Right atrium auricular region (tissue), 2 donors: ENCODE results near the gene RDH5. TPM values are rescaled to one million over a fixed set of nuclear protein-coding genes. Genes with fewer than 3 reads are reported as not detected.

Source experiments
- DNase-seq: peaks from one replicate; pipeline ENCODE4 v3.0.0-alpha.2; 2019; ENCODE audit warnings: low spot score
- H3K27ac ChIP-seq, 2 donors: fragments of 200-600 bp; sonication (generic); 1 replicate in 1 of 2; 2 replicates in 1 of 2; pipeline ENCODE4 v1.5.1; 2016 to 2019
- H3K27me3 ChIP-seq, 2 donors: fragments of 200-600 bp; sonication (generic); one replicate each; pipeline versions ENCODE4 v1.5.1 to v1.6.0; 2017 to 2019
- H3K36me3 ChIP-seq: fragments of 200-600 bp; sonication (generic); one replicate; pipeline ENCODE4 v1.5.1; 2016
- H3K4me1 ChIP-seq, 2 donors: fragments of 200-600 bp; sonication (generic); one replicate each; pipeline versions ENCODE4 v1.5.1 to v1.6.0; 2017 to 2019
- H3K4me3 ChIP-seq, 2 donors: fragments of 200-600 bp; sonication (generic); 1 replicate in 1 of 2; 2 replicates in 1 of 2; pipeline ENCODE4 v1.5.1; 2017 to 2019; ENCODE audit warnings: mild to moderate bottlenecking in 1 of 2, moderate library complexity in 1 of 2
- H3K9me3 ChIP-seq, 2 donors: fragments of 200-600 bp; sonication (generic); one replicate each; pipeline ENCODE4 v1.5.1; 2019
- total RNA-seq, 2 donors: library from RNA; depleted of rRNA; stranded (reverse); fragments of >200 nt; gene quantifications; one replicate each; pipeline ENCODE4 v1.1.0, GENCODE V29; 2016
- TF ChIP-seq, protein P1 (sequence below), 2 donors: fragments of 200-600 bp; sonication (generic); IDR thresholded peaks; one replicate each; pipeline ENCODE4 v1.5.1; 2019; ENCODE audit warnings: antibody characterized with exemption in 2 of 2

RDH5 gene
- total RNA-seq, 2 donors from 2014 or later, result 13.0 to 22.4 TPM

DNA sequence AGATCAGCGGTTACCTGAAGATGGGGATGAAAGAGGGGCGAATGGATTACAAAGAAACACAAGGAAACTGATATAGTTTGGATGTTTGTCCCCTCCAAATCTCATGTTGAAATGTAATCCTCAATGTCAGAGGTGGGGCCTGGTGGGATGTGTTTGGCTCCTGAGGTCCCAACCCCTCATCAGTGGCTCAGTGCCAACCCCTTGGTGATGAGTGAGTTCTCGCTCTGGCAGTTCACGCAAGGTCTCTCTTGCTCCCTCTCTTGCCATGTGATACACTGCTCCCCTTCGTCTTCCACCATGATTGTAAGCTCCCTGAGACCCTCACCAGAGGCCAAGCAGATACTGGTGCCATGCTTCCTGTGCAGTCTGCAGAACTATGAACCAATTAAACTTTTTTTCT is 40.5 kb upstream of the RDH5 start:
- Histone ChIP-seq H3K9me3 (no peaks in the 10 kb centered on the region), H3K4me1 (peaks cover 0 to 21% of the 10 kb centered on the region in 2 donors), H3K36me3 (no peaks in the 10 kb centered on the region), H3K4me3 (no peak overlapping the region), H3K27me3 (no peaks in the 10 kb centered on the region), H3K27ac (no peak overlapping the region)
- TF ChIP-seq, protein P1, sequence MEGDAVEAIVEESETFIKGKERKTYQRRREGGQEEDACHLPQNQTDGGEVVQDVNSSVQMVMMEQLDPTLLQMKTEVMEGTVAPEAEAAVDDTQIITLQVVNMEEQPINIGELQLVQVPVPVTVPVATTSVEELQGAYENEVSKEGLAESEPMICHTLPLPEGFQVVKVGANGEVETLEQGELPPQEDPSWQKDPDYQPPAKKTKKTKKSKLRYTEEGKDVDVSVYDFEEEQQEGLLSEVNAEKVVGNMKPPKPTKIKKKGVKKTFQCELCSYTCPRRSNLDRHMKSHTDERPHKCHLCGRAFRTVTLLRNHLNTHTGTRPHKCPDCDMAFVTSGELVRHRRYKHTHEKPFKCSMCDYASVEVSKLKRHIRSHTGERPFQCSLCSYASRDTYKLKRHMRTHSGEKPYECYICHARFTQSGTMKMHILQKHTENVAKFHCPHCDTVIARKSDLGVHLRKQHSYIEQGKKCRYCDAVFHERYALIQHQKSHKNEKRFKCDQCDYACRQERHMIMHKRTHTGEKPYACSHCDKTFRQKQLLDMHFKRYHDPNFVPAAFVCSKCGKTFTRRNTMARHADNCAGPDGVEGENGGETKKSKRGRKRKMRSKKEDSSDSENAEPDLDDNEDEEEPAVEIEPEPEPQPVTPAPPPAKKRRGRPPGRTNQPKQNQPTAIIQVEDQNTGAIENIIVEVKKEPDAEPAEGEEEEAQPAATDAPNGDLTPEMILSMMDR (IDR thresholded peaks at IDR 0.05), result no peak
- no peak for DNase-seq

DNA sequence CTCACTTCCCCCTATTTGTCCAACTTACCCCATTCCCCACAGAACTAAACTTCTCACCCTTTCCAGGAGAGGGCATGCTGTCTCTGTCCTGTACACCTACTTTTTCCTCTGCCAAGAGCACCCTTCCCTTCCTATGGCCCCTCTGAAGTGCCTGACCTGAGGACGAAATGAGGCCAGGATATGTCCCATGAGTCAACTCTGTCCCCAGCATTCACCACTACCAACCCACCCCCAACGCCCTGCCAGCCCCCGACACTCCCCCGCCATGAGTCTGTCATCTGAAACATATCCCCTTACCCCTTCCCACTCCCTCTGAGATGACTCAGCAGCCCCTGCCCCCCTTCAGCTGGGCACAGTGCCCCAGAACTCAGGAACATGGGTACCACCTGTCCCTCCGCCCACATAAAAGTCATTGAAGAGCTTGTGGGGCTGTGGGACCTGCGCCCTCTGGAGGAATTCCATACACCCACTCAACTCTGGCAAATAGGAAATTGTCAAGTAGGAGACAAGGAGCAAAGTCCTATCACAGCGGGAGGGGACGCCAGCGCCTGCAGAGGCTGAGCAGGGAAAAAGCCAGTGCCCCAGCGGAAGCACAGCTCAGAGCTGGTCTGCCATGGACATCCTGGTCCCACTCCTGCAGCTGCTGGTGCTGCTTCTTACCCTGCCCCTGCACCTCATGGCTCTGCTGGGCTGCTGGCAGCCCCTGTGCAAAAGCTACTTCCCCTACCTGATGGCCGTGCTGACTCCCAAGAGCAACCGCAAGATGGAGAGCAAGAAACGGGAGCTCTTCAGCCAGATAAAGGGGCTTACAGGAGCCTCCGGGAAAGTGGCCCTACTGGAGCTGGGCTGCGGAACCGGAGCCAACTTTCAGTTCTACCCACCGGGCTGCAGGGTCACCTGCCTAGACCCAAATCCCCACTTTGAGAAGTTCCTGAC is 38.8 kb upstream of the RDH5 start:
- peak; percentile 79 for DNase-seq
- Histone ChIP-seq H3K4me1 (peaks cover 0 to 21% of the 10 kb centered on the region in 2 donors), H3K9me3 (no peaks in the 10 kb centered on the region), H3K4me3 (peak overlapping the region; percentile 49 to 53), H3K36me3 (peaks cover 4% of the 10 kb centered on the region), H3K27me3 (no peaks in the 10 kb centered on the region), H3K27ac (peak overlapping the region; percentile 70 to 77)
- TF ChIP-seq, protein P1 (IDR thresholded peaks at IDR 0.05), result peak; percentile 8 to 55

DNA sequence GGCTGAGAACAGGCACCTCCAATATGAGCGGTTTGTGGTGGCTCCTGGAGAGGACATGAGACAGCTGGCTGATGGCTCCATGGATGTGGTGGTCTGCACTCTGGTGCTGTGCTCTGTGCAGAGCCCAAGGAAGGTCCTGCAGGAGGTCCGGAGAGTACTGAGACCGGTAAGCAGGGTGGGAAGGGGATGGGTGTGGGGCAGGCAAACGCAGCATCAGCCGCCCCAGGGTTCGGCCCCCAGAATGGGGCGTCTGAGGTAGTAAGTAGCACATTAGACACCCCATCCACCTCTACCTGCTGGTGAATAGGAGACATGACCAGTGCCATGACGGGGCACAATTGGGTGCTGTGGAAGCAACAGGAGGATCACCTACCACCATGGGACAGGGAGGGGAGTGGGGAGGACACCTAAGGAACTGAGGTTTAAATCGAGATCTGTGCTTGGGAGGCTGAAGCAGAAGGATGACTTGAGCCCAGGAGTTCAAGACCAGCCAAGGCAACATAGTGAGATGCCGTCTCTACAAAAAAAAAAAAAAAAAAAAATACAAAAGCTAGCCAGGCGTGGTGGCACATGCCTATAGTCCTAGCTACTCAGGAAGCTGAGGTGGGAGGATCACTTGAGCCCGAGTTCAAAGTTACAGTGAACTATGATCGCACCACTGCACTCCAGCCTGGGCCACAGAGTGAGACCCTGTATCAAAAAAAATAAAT is 38.0 kb upstream of the RDH5 start:
- Histone ChIP-seq H3K36me3 (peaks cover 10% of the 10 kb centered on the region), H3K4me3 (peak overlapping the region; percentile 49 to 53), H3K27me3 (no peaks in the 10 kb centered on the region), H3K9me3 (no peaks in the 10 kb centered on the region), H3K4me1 (peaks cover 0 to 21% of the 10 kb centered on the region in 2 donors), H3K27ac (peak overlapping the region; percentile 70 to 77)
- DNase-seq, result no peak
- TF ChIP-seq, protein P1 (IDR thresholded peaks at IDR 0.05), result no peak

DNA sequence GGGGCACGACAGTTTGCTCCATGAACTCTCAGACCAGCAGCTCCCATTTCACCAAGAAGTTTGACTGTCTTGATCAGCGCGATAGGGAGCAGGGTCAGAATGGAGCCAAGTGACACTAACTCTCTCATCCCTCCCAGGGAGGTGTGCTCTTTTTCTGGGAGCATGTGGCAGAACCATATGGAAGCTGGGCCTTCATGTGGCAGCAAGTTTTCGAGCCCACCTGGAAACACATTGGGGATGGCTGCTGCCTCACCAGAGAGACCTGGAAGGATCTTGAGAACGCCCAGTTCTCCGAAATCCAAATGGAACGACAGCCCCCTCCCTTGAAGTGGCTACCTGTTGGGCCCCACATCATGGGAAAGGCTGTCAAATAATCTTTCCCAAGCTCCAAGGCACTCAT is 36.5 kb upstream of the RDH5 start:
- Histone ChIP-seq H3K27ac (peak overlapping the region; percentile 7 to 70), H3K4me1 (peaks cover 0 to 21% of the 10 kb centered on the region in 2 donors), H3K9me3 (no peaks in the 10 kb centered on the region), H3K4me3 (peak overlapping the region; percentile 49 to 53), H3K36me3 (peaks cover 22% of the 10 kb centered on the region), H3K27me3 (no peaks in the 10 kb centered on the region)
- TF ChIP-seq, protein P1 (IDR thresholded peaks at IDR 0.05), result no peak
- no peak for DNase-seq

DNA sequence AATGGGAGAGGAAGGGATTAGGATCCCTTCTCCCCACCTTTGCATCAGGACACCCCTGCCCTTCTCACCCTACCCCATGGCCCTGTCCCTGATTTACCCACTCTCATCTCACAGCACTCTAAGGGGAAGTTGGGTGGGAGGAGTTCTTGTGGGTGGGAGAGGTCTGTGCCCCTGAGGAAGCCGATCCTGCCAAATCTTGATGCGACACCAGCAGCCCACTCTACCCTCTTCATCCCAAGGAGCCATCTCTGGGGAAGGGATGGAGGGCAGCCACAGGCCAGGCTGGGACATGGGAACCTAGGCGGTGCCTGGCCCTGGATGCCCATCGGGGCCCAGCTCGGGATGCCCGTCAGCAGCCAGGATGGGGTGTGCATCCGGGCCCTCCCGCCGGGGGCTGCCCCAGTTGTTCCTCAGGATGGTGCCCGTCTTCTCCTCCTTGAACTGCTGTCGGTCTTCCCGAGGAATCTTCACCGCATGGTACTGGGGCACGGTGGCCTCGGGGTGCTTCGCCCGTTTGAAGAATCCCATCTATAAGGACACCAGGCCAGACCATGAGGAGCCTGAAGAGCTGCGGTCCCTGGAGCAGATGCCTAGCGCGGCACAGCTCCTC is 35.3 kb upstream of the RDH5 start:
- H3K27me3 ChIP-seq, result no peaks in the 10 kb centered on the region
- TF ChIP-seq, protein P1 (IDR thresholded peaks at IDR 0.05), result no peak
- H3K4me3 ChIP-seq, result peak overlapping the region in 1 of 2 donors; percentile 49
- peak overlapping the region; percentile 7 to 29 for H3K27ac ChIP-seq
- peaks cover 30% of the 10 kb centered on the region for H3K36me3 ChIP-seq
- no peak for DNase-seq
- no peaks in the 10 kb centered on the region for H3K9me3 ChIP-seq
- peaks cover 0 to 21% of the 10 kb centered on the region in 2 donors for H3K4me1 ChIP-seq
